Measurements from ENCODE around the gene AGAP3. TPM values are rescaled to one million over a fixed set of nuclear protein-coding genes. Genes with fewer than 3 reads are reported as not detected.

AGAP3 gene
- total RNA-seq, 2 experiments from 2014 or later = 16.7 to 17.7 TPM

- Mint-ChIP-seq H3K9me3 (no peaks in the 10 kb centered on the region), H3K27me3 (ENCODE audit: low read depth) (peaks cover 7% of the 10 kb centered on the region), H3K27ac (no peak overlapping the region), H3K4me3 (no peak overlapping the region), H3K4me1 (ENCODE audit: low read depth) (no peaks in the 10 kb centered on the region), H3K36me3 (ENCODE audit: low read depth) (no peaks in the 10 kb centered on the region)
- DNase-seq = no peak
- CTCF ChIA-PET = no interaction called here
- intact Hi-C loops (cut with micrococcal nuclease) = no loop called here
These were observed 92.6 kb downstream of the AGAP3 start for GRCh38 chr7:151178831-151179230.

- Mint-ChIP-seq H3K27me3 (ENCODE audit: low read depth) (peaks cover 7% of the 10 kb centered on the region), H3K27ac (no peak overlapping the region)
These were observed 93.1 kb downstream of the AGAP3 start for GRCh38 chr7:151179287-151179860.

GRCh38 chr7:151179946-151180345 is 93.7 kb downstream of the AGAP3 start:
- Mint-ChIP-seq H3K9me3 (no peaks in the 10 kb centered on the region), H3K4me1 (ENCODE audit: low read depth) (no peaks in the 10 kb centered on the region)

More at GRCh38 chr7:151179287-151179860, 93.1 kb downstream of the AGAP3 start:
- intact Hi-C loops (cut with micrococcal nuclease) = no loop called here
- Mint-ChIP-seq H3K9me3 (no peaks in the 10 kb centered on the region), H3K4me3 (no peak overlapping the region), H3K4me1 (ENCODE audit: low read depth) (no peaks in the 10 kb centered on the region), H3K36me3 (ENCODE audit: low read depth) (no peaks in the 10 kb centered on the region)
- no peak for DNase-seq
- CTCF ChIA-PET = interaction anchor here (0.6 to 0.8 kb wide), 2 partner anchors 10 to 17 kb away, joined by 3 read pairs; no protein-coding TSS in a partner anchor

DNA sequence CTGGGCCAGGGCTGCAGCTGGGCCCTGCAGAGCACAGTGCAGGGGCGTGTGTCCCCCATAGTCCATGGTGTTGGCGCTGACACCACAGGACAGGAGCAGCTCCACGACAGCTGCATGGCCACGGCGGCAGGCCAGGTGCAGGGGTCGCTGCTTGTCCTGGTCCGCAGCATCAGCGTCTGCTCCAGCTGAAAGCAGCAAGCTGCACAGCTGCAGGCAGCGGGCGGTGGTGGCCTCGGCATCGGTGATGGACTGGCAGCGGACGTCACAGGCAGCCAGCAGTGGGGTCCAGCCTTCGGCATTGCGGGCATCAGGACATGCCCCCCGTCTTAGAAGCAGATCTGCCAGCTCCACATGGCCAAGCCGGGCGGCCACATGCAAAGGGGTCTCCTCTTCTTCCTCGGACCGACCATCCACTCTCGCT is 94.7 kb downstream of the AGAP3 start:
- no peaks in the 10 kb centered on the region for H3K9me3 Mint-ChIP-seq
- no peaks in the 10 kb centered on the region for H3K4me1 Mint-ChIP-seq (ENCODE audit: low read depth)
- no peak overlapping the region for H3K27ac Mint-ChIP-seq
- no peaks in the 10 kb centered on the region for H3K36me3 Mint-ChIP-seq (ENCODE audit: low read depth)
- peaks cover 7% of the 10 kb centered on the region for H3K27me3 Mint-ChIP-seq (ENCODE audit: low read depth)
- intact Hi-C loops (cut with micrococcal nuclease) = no loop called here
- H3K4me3 Mint-ChIP-seq = no peak overlapping the region
- CTCF ChIA-PET = interaction anchor here (1.2 kb wide), 1 partner anchor 57 kb away, joined by 3 read pairs; no protein-coding TSS in a partner anchor
- DNase-seq = no peak

More at GRCh38 chr7:151179946-151180345, 93.7 kb downstream of the AGAP3 start:
- CTCF ChIA-PET = interaction anchor here (0.8 kb wide), 1 partner anchor 10 kb away, joined by 3 read pairs; no protein-coding TSS in a partner anchor
- H3K4me3 Mint-ChIP-seq = no peak overlapping the region
- intact Hi-C loops (cut with micrococcal nuclease) = no loop called here
- H3K27ac Mint-ChIP-seq = no peak overlapping the region
- no peak for DNase-seq
- peaks cover 7% of the 10 kb centered on the region for H3K27me3 Mint-ChIP-seq (ENCODE audit: low read depth)
- H3K36me3 Mint-ChIP-seq (ENCODE audit: low read depth) = no peaks in the 10 kb centered on the region

DNA sequence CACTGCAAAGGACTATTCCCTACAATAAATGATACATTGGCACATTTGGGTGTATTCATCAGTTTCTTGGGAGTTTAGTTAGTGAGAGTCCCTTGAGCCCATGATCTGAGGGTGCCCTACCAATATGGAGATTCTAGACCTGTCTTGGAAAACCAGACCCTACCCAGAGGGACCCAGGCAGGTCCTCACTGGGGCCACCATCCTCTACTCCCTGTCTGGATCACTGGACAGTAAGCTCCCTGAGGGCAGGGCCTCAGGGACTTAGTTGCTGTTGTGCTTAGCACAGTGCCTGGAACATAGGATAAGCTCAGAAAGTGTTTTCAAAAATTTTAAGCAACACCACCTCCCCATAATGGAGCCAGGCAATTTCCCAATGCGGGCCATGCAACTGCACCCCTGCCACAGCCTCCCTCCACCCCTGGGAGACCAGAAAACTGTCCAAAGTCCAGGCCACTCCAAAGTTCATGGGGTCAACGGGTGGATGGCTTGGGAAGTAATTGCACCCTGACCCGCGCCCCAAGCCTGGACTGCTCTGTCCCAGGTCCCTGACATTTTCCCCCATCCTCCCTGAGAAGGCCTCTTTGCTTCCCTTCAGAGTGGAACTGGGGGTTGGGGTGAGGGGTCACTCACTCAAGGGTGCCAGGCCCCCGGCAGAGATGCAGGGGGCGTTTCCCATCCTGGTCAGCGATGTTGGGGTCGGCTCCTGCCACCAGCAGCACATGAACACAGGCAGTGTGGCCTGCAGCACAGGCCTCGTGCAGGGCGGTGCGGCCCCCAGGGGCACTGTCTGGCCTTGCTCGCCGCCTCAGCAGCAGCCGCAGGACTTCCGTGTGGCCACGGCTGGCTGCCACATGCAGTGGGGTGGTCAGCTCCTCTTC is 99.7 kb downstream of the AGAP3 start:
- CTCF ChIA-PET = no interaction called here
- no peak overlapping the region for H3K4me3 Mint-ChIP-seq
- no peaks in the 10 kb centered on the region for H3K27me3 Mint-ChIP-seq (ENCODE audit: low read depth)
- no peaks in the 10 kb centered on the region for H3K36me3 Mint-ChIP-seq (ENCODE audit: low read depth)
- H3K27ac Mint-ChIP-seq = no peak overlapping the region
- no peaks in the 10 kb centered on the region for H3K4me1 Mint-ChIP-seq (ENCODE audit: low read depth)
- no peak for DNase-seq
- H3K9me3 Mint-ChIP-seq = no peaks in the 10 kb centered on the region
- intact Hi-C loops (cut with micrococcal nuclease) = no loop called here

DNA sequence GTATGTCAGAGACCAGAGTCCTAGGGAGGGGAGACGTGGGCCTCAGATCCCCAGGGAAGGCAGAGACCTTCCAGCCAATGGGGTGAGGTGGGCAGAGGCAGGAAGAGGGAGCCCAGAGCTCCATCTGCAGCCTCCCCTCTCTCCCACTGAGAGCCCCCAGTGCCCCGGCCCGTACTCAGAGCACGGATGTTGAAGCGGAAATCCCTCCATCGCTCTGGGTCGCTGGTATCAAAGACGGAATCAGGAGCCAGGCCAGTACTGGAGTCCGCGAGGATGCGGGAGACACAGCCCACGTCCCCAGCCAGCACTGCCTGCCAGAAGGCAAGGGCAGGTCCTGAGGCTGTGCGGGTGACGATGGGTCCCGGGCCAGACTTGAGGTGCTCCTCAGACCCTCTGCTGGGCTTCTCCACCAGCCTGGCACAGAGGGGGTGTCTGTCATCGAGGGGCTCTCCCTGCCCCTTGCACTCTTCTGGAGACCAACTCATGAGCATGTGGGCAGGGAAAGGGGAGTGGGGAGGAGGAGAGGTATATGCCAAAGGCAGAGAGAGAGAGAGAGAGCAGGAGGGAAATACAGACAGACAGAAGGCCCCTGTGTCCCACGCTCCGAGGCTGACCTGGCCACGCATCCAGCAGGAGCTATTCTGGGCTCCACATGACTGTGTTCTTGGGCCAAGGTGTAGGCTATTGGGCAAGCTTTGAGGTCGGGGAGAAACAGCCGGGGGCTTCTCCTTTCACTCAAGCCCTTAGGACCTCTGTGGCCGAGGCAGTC is 100.5 kb downstream of the AGAP3 start, which contains the start of gene ASB10:
Gene ASB10 (minus strand): TSS at position 611 of the 769 bp plus-strand sequence. CDS start 120 bp downstream, at position 491.
- DNase-seq = no peak
- Mint-ChIP-seq H3K27me3 (ENCODE audit: low read depth) (no peaks in the 10 kb centered on the region), H3K27ac (no peak within 1 kb of the TSS), H3K9me3 (no peaks in the 10 kb centered on the region), H3K36me3 (ENCODE audit: low read depth) (no peaks in the 10 kb centered on the region), H3K4me3 (no peak within 1 kb of the TSS), H3K4me1 (ENCODE audit: low read depth) (no peaks in the 10 kb centered on the region)
- CTCF ChIA-PET = no interaction called here
- intact Hi-C loops (cut with micrococcal nuclease) = no loop called here

GRCh38 chr7:151187409-151188251 is 101.4 kb downstream of the AGAP3 start:
- H3K4me1 Mint-ChIP-seq (ENCODE audit: low read depth) = no peaks in the 10 kb centered on the region
- intact Hi-C loops (cut with micrococcal nuclease) = no loop called here

GRCh38 chr7:151188252-151188542 is 101.9 kb downstream of the AGAP3 start:
- Mint-ChIP-seq H3K4me3 (no peak overlapping the region), H3K36me3 (ENCODE audit: low read depth) (no peaks in the 10 kb centered on the region), H3K4me1 (ENCODE audit: low read depth) (no peaks in the 10 kb centered on the region), H3K9me3 (no peaks in the 10 kb centered on the region), H3K27me3 (ENCODE audit: low read depth) (no peaks in the 10 kb centered on the region), H3K27ac (no peak overlapping the region)
- CTCF ChIA-PET = no interaction called here
- DNase-seq = no peak
- intact Hi-C loops (cut with micrococcal nuclease) = no loop called here

More at GRCh38 chr7:151187409-151188251, 101.4 kb downstream of the AGAP3 start:
- Mint-ChIP-seq H3K4me3 (no peak overlapping the region), H3K9me3 (no peaks in the 10 kb centered on the region), H3K27ac (no peak overlapping the region), H3K27me3 (ENCODE audit: low read depth) (no peaks in the 10 kb centered on the region), H3K36me3 (ENCODE audit: low read depth) (no peaks in the 10 kb centered on the region)
- no peak for DNase-seq
- CTCF ChIA-PET = no interaction called here

GRCh38 chr7:151189038-151189437 is 102.8 kb downstream of the AGAP3 start:
- Mint-ChIP-seq H3K9me3 (no peaks in the 10 kb centered on the region), H3K27me3 (ENCODE audit: low read depth) (no peaks in the 10 kb centered on the region), H3K36me3 (ENCODE audit: low read depth) (no peaks in the 10 kb centered on the region), H3K4me3 (no peak overlapping the region), H3K4me1 (ENCODE audit: low read depth) (no peaks in the 10 kb centered on the region), H3K27ac (no peak overlapping the region)
- CTCF ChIA-PET = no interaction called here
- no peak for DNase-seq
- intact Hi-C loops (cut with micrococcal nuclease) = no loop called here

GRCh38 chr7:151191544-151191943 is 105.3 kb downstream of the AGAP3 start:
- Mint-ChIP-seq H3K27ac (no peak overlapping the region), H3K4me3 (no peak overlapping the region), H3K9me3 (no peaks in the 10 kb centered on the region), H3K4me1 (ENCODE audit: low read depth) (no peaks in the 10 kb centered on the region), H3K36me3 (ENCODE audit: low read depth) (no peaks in the 10 kb centered on the region), H3K27me3 (ENCODE audit: low read depth) (no peaks in the 10 kb centered on the region)
- DNase-seq = no peak
- intact Hi-C loops (cut with micrococcal nuclease) = no loop called here
- CTCF ChIA-PET = interaction anchor here (0.6 kb wide), 1 partner anchor 59 kb away, joined by 3 read pairs; no protein-coding TSS in a partner anchor

GRCh38 chr7:151192002-151192539 is 105.8 kb downstream of the AGAP3 start:
- Mint-ChIP-seq H3K27me3 (ENCODE audit: low read depth) (no peaks in the 10 kb centered on the region), H3K36me3 (ENCODE audit: low read depth) (no peaks in the 10 kb centered on the region), H3K4me3 (no peak overlapping the region), H3K4me1 (ENCODE audit: low read depth) (no peaks in the 10 kb centered on the region), H3K27ac (no peak overlapping the region), H3K9me3 (no peaks in the 10 kb centered on the region)
- DNase-seq = no peak
- intact Hi-C loops (cut with micrococcal nuclease) = no loop called here
- CTCF ChIA-PET = no interaction called here

Measured in activated naive CD4-positive, alpha-beta T cell treated with anti-CD3 and anti-CD28 coated beads for 36 hours (primary cell).